GM13977 (cell line): ENCODE data around the gene GABRB1.

ENCODE experiments used
- DNase-seq: peaks from one replicate; pipeline ENCODE4 v3.0.0; 2012; ENCODE audit warnings: low spot score
- in situ Hi-C: fragments of 300-500 bp; cut with MboI; formaldehyde crosslinking; loops from one replicate; pipeline ENCODE4 v1.12.0; 2022; ENCODE audit warnings: low sequenced_read_pairs, low pct_unique_long_range_greater_than_20kb, mixed read lengths, inconsistent platforms; ENCODE audit not compliant: unreplicated experiment
- TF ChIP-seq, protein P1 (sequence below): IDR thresholded peaks from 2 replicates; pipeline ENCODE4 v1.5.1; 2012; ENCODE audit warnings: mild to moderate bottlenecking, control low read depth; ENCODE audit not compliant: insufficient read depth; ENCODE audit errors: extremely low read depth, missing control alignments

The GABRB1 gene

DNA sequence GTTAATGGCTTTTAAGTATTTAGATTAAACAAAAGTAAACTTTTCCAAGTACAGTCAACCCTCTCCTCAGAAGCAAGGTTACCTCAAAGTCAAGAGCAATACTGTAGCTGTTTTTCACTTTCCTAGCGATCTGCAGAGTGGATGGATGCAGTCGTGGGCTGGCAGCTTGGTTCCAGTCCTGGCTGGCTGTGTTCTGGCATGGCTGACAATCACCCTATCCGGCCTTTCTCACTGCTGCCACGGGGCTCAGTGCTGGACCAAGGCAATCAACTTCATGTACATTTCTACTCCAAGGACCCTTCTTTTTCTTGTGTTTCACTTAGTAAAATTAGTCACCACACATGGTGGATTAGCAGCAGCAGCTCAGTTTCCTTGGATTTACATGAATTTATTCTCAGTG, 208.3 kb downstream of the GABRB1 start:
- DNase-seq, result no peak
- TF ChIP-seq, protein P1, sequence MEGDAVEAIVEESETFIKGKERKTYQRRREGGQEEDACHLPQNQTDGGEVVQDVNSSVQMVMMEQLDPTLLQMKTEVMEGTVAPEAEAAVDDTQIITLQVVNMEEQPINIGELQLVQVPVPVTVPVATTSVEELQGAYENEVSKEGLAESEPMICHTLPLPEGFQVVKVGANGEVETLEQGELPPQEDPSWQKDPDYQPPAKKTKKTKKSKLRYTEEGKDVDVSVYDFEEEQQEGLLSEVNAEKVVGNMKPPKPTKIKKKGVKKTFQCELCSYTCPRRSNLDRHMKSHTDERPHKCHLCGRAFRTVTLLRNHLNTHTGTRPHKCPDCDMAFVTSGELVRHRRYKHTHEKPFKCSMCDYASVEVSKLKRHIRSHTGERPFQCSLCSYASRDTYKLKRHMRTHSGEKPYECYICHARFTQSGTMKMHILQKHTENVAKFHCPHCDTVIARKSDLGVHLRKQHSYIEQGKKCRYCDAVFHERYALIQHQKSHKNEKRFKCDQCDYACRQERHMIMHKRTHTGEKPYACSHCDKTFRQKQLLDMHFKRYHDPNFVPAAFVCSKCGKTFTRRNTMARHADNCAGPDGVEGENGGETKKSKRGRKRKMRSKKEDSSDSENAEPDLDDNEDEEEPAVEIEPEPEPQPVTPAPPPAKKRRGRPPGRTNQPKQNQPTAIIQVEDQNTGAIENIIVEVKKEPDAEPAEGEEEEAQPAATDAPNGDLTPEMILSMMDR, result no peak
- in situ Hi-C loops, result no loop called here

DNA sequence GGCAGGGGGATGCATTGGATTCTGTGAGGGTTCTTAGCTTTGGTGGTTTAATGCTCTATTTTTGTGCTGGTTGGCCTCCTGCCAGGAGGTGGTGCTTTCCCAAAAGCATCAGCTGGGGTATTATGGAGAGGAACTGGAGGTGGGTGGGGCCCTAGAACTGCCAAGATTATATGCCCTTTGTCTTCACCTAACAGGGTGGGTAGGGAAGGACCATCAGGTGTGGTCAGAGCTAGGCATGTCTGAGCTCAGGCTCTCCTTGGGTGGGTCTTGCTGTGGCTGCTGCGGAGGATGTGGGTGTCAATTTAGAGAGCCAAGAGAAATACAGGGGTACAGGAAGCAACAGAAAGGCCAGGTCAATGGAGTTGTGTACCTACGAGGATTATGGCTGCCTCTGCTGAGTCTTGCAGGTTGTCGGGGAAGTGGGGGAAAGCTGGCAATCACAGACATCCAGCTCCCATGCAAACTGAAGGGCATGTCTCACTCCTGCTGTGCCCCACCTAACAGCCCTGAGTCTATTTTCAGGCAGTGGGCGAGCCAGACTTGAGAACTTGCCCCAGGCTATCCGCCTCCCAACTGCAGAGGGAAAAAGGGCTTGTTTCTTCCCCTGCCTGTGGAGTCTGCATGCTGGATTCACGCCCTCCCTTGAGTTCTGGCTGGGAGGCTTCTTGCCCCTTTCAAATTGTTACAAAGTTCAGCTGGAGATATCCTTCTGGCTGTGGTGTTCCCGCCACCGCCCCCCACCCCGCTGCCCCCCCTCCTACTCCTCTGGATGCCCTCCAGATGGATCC, 220.2 kb downstream of the GABRB1 start:
- in situ Hi-C loops, result no loop called here
- no peak for DNase-seq

DNA sequence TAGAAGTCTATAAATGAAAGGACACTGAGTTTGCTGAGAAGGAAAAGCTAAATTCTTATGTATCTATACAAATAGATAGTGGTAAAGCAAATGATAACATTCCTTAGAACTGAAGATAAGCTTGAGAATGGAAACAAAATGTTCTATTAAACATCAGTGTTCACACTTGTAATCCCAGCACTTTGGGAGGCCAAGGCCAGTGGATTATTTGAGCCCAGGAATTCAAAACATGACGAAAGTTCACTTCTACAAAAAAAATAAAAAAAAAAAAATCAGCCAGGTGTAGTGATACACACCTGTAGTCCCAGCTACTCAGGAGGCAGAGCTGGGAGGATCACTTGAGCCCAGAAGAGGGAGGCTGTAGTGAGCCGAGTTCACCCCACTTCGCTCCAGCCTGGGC, 232.4 kb downstream of the GABRB1 start:
- no peak for DNase-seq
- TF ChIP-seq, protein P1, result no peak
- in situ Hi-C loops, result no loop called here

More for the DNA sequence above, 220.2 kb downstream of the GABRB1 start:
- TF ChIP-seq, protein P1, result no peak

DNA sequence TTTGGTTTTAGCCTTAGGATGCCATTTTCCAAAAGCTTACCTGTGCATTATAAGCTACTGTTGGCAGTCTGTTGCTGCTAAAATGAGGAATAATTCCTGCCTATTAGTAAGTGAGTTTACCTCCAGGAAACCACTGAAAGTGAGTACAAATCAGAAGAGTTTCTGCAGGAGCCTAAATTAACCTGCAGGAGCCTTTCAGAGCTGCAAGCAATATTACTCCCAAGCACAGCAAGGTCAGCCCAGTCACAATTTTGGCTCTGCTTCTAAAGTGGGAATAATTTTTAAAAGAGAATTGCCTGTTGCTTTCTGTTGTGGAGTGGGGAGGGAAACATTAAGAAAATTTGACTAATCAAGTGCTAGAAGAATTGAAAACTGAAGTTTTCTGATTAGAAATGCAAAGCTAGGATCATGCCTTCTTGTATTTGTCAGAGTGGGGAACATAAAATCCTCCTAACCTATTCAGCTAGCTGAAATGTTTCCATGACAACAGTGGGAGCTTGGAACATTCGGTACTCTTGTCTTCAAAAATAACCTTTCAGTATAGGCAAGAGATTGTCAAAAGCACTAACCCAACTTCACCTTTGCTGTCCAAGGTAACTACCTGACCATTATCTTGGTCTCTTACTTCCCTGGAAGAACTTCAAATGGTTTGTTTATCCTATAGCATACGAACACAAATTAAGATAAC, 239.0 kb downstream of the GABRB1 start:
- TF ChIP-seq, protein P1, result no peak
- no peak for DNase-seq
- in situ Hi-C loops, result no loop called here

DNA sequence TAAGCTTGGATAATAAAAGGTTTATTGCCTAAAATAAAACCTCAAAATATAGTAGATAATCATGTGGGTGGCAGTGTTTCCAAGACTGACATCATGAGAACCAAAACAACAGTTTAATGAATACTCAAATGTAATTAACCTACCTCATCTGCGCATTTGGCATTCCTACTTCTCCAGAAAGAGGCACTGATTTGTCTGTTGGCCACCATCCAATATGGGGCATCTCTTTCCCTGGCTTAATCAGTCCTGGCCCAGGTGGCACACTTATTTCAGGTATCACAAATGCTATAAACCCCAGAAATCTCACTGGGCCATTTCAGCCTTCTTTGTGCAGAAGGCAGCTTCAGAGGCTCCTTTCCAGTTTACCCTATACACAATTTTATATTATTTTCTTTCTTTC, 239.9 kb downstream of the GABRB1 start:
- TF ChIP-seq, protein P1, result no peak
- DNase-seq, result no peak
- in situ Hi-C loops, result no loop called here

DNA sequence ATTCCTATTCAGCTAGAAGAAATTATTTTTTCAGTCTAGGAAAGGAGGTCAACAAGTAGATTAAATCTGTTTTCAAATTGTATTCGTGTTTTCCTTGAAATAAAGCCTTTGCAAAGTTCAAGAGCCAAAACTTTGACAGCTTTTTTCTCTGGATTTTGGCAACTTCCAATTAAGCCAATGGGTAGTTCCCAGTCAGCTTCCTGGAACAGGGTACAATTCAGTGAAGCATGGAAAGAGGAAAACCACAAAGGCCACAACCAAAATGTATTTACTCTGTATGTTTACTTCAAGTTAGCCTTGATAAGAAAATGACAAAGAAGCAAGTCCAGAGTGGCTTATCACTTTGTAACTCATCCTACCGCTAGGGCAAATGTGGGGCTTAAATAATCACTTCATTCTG, 243.5 kb downstream of the GABRB1 start:
- TF ChIP-seq, protein P1, result no peak
- no peak for DNase-seq
- in situ Hi-C loops, result no loop called here
